GM19193 (cell line): ENCODE data around the gene MYBPC1.

Experiments
- POLR2A ChIP-seq: IDR thresholded peaks from 4 replicates; pipeline ENCODE4 v1.6.1; 2011; ENCODE audit not compliant: insufficient read depth, insufficient read length; ENCODE audit errors: extremely low read depth

MYBPC1 gene

DNA sequence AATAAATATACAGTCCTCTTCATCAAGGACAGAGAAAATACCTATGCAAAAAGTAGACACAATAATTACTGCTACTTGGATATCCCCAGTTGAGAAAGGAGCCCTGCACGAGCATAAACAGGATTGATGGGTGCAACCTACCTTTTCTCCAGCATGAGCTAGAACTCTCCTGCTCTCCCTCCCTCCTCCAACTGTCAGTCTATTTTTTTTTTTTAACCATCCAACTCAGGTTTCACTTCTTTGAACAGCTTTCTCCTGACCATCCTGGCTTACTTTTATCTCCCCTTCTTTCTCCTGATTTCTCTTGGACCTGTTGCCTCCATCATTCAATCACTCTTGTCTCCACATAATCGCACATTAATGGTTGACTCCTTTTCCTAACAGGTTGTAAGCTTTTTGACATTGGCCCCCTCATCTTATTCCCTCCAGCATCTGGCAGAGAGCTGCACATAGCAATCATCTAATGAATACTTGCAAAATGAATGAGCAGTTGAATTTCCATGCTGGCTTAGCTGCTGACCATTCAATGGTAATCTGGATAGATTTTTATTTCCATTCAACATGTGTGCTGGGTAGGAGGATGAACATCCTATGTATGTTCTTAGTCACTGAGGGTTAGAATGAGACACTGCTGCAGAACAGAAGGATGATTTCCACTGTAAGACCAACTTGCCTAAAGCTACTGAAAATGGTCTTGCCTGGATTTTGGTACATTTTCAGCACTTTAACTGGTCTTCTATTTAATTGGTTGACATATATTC is 24.4 kb downstream of the MYBPC1 start:
- TF ChIP-seq POLR2A, result no peak

DNA sequence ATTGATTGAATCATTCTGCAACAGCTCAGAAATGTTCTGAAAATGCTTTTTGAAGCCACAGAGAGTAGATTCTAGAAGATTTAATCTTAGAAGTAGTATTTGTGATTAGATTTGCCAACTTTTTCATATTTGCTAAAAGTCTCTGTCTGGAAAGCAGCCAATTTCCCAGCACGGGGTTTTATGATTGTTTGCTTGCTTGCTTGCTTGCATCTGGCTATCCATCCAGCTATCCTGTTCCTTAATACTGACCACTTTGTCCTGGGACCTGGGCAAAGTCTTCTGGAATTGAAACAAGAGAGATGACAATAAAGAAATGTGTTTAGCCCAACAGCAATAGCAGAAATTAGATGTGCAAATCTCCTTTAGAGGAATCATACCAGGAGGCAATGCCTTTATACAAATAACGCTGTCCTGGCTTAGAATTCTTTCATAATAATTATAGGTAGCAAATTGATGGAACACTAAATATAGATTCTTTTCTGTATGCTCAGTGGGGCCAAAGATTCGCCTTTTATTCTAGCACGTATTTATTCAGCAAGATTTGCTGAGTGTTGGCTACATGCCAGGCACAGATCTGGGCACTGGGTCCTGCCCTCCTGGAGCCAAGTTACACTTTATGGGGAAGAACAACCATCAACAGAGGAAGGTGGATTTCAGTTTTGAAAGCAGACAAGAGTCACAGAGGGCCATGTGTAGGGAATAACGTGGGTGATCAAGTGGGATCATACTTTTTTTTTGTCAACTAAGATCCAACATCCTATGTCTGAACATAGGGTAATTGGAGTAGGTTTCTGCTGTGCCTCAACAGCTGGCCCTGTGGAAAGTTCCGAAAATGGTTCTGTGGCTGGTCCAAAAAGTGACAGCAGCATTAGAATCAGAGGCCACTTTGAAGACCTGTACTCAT is 25.3 kb downstream of the MYBPC1 start:
- TF ChIP-seq POLR2A, result no peak

DNA sequence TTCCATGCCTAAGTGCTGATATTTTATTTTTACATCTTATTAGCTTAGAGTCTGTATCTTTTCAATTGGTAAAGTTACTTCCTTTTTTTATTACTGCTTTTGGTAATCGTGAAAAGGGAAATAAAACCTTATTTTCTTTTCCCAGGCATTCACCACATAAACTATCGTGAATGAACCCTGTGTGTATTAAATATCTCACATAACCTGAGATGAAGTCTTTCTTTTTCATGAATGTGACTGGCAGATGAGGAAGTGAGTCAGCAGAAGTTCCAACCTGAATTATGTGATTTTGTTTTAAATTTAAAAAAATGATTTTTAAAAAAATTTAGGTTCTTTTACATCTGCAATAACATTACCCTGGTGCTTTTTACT is 26.0 kb downstream of the MYBPC1 start:
- no peak for TF ChIP-seq POLR2A

DNA sequence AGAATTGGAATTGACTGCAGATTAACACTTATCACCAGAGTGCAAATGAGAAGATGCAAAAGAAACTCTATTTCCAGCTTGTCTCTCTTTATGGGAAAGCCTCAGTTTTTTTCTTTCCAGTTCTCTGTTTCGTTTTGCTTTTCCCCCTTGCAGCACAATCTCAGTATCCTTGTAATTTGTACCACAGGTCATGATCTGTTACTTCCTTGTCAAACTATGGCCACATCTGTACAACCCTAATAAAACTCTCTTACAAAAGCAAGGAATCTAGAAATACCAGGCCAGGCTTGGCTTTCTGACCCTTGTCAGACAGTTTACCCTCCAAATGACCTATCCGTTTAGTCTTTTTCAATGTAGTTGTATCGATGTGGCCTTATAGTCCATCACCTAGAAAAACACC is 33.9 kb downstream of the MYBPC1 start:
- TF ChIP-seq POLR2A, result no peak

DNA sequence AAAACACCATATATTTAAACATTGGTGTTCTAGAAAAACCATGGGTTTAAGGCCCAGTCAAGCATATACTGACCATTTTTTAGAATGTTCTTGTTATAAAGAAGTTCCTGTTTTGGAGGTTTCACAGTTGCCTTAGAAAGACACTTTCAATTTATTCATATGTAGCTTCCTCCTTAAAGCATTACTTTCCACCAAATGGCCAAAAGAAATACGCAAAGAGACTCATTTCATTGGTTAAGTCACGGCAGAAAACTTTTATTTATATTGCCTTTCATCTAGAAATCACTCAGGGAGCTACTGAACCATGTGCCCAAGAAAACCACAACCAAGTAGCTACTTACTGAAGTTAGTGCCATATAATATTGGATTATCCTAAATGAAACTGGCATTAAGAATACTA is 40.0 kb downstream of the MYBPC1 start:
- TF ChIP-seq POLR2A, result no peak

DNA sequence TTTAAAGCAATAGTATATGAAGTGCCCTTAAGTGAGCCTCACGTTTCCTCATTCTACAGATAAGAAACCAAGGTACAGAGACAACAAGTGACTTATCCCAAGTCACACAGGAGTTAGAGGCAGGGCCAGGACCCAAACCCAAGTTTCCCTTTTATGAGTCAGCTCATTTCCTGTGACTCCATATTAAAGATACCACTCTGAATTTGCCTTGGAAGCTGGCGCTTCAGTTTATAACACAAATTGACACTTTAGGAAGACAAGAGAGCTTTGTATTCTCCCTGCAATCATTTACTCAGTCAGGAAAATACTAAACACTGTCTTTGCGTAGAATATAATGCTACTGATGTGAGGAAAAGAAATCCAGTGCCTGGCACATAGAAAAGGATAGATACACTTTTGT is 43.2 kb downstream of the MYBPC1 start:
- no peak for TF ChIP-seq POLR2A

DNA sequence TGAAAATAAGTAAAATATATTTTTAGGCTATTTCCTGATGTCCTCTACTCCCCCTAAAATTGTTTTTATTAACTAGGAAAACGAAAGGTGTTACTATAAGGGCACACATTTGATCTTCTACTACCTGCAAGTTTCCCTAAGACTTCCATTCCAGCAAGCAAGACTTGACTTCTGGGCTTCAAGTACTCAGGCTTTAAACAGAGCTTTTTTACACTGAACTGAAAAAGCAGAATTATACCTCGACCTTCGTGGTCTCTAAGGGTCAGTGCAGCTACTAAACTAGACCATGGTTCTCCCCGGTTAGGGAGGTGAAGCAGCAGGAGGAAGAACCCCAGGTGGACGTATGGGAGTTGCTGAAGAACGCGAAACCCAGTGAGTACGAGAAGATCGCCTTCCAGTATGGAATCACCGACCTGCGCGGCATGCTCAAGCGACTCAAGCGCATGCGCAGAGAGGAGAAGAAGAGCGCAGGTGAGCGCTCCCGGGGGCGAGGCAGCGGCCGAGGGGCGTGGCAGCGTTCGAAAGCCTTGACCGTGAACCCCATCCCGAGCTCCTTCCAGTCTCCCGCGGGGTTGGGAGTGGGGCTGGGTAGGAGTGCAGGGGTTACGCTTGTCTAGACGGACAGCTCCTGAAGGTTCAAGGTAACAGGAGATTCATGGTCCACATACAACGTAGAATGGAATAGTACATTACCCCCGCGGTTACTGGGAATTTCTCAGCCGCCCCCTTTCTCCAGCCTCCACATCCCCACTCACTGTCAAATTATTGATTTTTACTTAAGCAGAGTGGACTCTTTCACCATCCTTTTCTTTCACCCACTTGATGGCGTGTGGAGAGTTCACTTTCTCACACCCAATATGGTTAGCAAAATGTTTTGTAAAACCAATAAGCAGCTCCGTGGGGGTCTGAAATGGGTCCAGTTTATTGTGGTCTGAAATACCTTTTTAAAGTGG is 47.6 kb downstream of the MYBPC1 start:
- no peak for TF ChIP-seq POLR2A

DNA sequence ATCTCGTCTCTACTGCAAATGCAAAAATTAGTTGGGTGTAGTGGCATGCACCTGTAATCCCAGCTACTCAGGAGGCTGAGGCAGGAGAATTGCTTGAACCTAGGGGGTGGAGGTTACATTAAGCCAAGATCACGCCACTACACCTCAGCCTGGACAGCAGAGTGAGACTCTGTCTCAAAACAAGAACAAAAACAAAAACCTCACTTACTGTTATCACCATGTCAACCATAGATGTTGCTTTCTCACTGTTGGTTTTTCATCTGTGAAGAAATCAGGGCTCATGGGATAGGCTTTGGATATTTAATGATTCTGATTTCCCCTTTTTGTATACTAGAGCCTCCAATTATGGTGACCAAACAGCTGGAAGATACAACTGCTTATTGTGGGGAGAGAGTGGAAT is 52.9 kb downstream of the MYBPC1 start:
- TF ChIP-seq POLR2A, result no peak

DNA sequence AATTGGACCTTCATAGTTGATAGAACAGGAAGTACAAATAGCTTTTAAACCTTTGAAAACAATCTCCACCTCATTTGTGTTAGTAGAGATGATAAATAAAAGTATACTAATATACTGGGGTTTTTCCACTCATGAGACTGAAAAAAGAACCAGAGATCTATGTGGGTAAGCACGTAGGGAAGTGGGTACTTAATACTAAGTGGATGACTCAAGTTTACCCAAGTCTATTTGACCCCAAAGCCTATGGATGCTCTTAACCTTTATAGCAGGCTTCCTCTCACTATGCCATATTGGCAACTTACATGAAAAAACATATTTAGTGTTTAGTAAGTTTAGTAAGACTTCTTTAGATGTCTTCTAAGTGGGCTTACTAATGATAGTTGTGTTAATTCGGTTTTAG is 53.4 kb downstream of the MYBPC1 start:
- TF ChIP-seq POLR2A, result no peak

DNA sequence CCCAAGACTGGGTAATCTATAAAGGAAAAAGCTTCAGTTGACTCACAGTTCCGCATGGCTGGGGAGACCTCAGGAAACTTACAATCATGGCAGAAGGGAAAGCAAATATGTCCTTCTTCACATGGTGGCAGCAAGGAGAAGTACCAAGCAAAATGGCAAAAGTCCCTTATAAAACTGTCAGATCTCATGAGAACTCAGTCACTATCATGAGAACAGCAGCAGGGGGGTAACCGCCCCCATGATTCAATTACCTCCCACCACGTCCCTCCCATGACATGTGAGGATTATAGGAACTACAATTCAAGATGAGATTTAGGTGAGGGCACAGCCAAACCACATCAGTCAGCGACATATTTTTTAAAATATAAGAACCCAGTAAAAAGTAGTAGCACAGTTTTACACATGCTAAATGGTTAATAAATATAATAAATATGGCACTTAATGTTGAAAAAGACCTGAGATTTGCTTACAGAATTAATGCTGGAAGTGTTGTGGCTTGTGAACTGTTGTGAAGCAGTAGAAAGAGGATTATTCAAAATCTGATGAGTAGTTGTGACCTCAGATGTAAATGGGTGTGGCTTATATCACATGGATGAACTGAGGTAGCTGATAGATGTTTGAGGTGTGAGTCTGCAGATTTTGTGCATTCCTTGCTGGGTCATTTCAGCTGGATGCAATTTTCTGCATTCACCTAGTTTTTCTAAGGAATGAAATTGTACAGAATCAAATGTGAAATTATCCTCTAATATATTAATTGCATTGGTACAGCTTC is 55.8 kb downstream of the MYBPC1 start:
- TF ChIP-seq POLR2A, result no peak

DNA sequence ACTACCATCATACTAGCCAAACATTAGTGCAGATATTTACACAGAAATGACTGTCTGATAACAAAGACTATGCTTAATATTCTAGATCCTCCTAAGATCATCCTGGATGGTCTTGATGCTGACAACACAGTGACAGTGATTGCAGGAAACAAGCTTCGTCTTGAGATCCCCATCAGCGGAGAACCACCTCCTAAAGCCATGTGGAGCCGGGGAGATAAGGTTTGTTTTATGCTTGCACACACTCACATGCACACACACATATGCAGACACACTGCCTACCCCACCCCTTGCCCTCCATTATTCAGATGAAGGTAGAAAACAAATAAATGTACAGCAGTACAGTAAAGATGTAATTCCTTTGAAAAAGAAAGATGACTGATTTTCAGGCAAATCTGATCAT is 58.3 kb downstream of the MYBPC1 start:
- TF ChIP-seq POLR2A, result no peak

DNA sequence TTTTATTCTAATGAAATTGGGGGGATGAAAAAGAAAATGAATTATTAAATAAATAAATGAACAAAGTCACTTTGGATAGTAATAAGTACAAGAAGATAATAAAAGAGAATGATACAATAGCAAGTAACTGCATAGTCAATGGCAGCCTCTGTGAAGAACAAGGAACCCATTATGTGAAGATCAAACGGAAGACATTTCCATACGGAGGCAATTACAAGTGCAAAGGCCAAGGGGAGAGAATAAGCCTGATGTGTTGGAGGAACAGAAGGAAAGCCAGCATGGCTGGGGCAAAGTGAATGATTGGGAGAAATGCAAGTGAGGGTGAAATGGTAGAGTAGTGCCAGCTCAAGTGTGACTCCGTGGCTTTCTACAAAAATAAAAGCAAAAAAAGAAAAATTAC is 58.7 kb downstream of the MYBPC1 start:
- no peak for TF ChIP-seq POLR2A

DNA sequence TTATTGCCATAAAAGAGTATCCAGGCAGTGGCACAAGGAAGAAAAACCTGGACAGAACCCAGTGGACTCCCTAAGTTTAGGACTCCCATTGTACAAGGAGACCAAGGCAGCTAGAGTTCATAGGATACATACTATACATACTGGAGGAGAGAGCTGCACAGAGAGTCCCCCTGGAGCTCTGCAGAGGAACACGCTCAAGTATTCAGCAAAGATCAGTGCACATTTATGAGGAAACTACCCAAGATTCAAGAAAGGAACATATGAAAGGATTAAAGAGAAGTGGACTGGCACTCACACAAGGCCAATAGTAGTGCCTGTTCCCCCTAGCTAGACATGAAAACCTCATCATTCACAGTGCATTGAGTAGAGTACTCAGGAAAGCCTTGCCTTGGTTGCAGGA is 59.7 kb downstream of the MYBPC1 start:
- no peak for TF ChIP-seq POLR2A

DNA sequence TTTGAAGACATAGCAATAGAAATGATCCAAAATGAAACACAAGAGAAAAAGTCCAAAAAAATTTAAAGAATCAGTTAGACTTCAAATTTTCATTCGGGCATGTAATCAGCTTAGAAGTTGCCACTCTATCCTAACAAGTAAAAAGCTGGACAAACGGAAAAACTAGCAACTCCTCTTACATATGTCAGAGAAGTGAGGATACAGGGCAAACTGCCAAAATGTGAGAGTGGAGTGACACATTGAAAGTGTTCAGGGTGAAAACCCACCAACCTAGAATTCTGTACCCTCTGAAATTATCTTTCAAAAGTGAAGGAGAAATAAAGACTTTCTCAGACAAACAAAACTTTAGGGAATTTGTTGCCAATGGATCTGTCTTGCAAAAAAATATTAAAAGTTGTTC is 60.6 kb downstream of the MYBPC1 start:
- TF ChIP-seq POLR2A, result no peak
